Ishikawa (cell line): Measurements from ENCODE around the gene RTKN.

Experiments used
- CEBPB ChIP-seq: IDR thresholded peaks from 2 replicates; pipeline ENCODE4 v1.6.1; 2012
- CREB1 ChIP-seq: IDR thresholded peaks from 2 replicates; pipeline ENCODE4 v1.6.1; 2012; ENCODE audit warnings: low read depth
- EGR1 ChIP-seq: IDR thresholded peaks from 2 replicates; pipeline ENCODE4 v1.6.1; 2012
- EP300 ChIP-seq: IDR thresholded peaks from 2 replicates; pipeline ENCODE4 v1.6.1; 2012; ENCODE audit warnings: borderline replicate concordance
- FOXM1 ChIP-seq: IDR thresholded peaks from 2 replicates; pipeline ENCODE4 v1.6.1; 2012; ENCODE audit warnings: low read depth, borderline replicate concordance
- NFIC ChIP-seq: IDR thresholded peaks from 2 replicates; pipeline ENCODE4 v1.6.1; 2012
- RAD21 ChIP-seq: IDR thresholded peaks from 2 replicates; pipeline ENCODE4 v1.6.1; 2012; ENCODE audit warnings: low read depth
- REST ChIP-seq: IDR thresholded peaks from 2 replicates; pipeline ENCODE4 v1.6.1; 2012; ENCODE audit warnings: low read depth, mild to moderate bottlenecking
- TAF1 ChIP-seq: IDR thresholded peaks from 2 replicates; pipeline ENCODE4 v1.6.1; 2012; ENCODE audit warnings: low read depth, mild to moderate bottlenecking
- TCF12 ChIP-seq: IDR thresholded peaks from 2 replicates; pipeline ENCODE4 v1.6.1; 2012; ENCODE audit warnings: low read depth
- TEAD4 ChIP-seq: IDR thresholded peaks from 2 replicates; pipeline ENCODE4 v1.6.1; 2012
- YY1 ChIP-seq: IDR thresholded peaks from 2 replicates; pipeline ENCODE4 v1.6.1; 2012; ENCODE audit warnings: low read depth
- ZBTB7A ChIP-seq: IDR thresholded peaks from 2 replicates; pipeline ENCODE4 v1.6.1; 2012; ENCODE audit warnings: low read depth
- TF ChIP-seq, protein P1 (sequence below): IDR thresholded peaks from 2 replicates; pipeline ENCODE4 v1.6.1; 2012
- TF ChIP-seq, protein P2 (sequence below): IDR thresholded peaks from 2 replicates; pipeline ENCODE4 v1.6.1; 2012

Gene RTKN

GRCh38 chr2:74424139-74424992, 17.4 kb downstream of the RTKN start:
- TF ChIP-seq, protein P1, sequence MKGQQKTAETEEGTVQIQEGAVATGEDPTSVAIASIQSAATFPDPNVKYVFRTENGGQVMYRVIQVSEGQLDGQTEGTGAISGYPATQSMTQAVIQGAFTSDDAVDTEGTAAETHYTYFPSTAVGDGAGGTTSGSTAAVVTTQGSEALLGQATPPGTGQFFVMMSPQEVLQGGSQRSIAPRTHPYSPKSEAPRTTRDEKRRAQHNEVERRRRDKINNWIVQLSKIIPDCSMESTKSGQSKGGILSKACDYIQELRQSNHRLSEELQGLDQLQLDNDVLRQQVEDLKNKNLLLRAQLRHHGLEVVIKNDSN: no peak
- TF ChIP-seq FOXM1: no peak
- TF ChIP-seq REST: no peak
- TF ChIP-seq TAF1: no peak
- no peak for TF ChIP-seq CEBPB
- no peak for TF ChIP-seq RAD21
- no peak for TF ChIP-seq EP300
- no peak; the same call in 1 of the 2 replicates for TF ChIP-seq TEAD4
- TF ChIP-seq ZBTB7A: no peak
- TF ChIP-seq CREB1: no peak
- TF ChIP-seq, protein P2, sequence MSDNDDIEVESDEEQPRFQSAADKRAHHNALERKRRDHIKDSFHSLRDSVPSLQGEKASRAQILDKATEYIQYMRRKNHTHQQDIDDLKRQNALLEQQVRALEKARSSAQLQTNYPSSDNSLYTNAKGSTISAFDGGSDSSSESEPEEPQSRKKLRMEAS: no peak
- TF ChIP-seq YY1: no peak
- no peak for TF ChIP-seq TCF12
- no peak for TF ChIP-seq EGR1
- TF ChIP-seq NFIC: no peak

DNA sequence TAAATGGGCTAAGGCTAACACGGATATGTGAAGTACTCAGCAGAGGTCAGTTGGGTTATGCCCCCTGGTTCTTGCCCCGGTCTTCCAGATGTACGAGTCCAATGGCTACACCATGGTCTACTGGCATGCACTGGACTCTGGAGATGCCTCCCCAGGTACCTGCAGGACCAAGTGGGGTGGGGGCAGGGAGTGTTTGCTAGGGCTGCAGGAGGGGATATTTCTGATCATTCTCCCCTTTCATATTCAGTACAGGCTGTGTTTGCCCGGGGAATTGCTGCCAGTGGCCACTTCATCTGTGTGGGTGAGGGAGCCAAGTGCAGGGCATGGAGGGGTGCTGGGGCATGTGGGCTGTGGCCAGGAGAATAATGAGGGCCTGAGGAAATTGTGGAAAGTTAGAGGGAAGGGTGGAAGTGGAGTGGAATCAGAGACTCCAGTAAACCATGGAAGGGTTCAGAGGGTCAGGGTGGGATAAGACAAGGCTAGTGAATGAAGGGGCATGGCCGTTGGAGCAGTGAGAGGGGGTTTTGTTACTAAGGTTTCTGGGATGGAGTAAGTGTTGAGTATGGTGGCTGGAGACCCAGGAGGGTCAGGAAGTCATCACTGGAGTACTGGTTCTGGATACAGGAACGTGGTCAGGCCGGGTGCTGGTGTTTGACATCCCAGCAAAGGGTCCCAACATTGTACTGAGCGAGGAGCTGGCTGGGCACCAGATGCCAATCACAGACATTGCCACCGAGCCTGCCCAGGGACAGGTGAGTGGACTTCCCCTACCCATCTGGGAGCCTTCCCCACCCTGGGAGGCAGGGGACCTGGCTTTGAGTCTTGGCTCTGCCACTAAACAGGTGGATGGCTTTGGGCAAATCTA, 18.3 kb downstream of the RTKN start:
- TF ChIP-seq, protein P1: no peak

GRCh38 chr2:74421221-74421870, 20.4 kb downstream of the RTKN start, which contains the start of the genes C2orf81 and WDR54:
C2orf81 (minus strand) TSS chr2:74421619; CDS start chr2:74421560, 59 bp downstream.
WDR54 (plus strand) TSS chr2:74421730; CDS start chr2:74422154, 424 bp downstream.
- TF ChIP-seq TAF1: 0 out of 2 replicates have a peak, but pooled peaks have one; percentile 52
- TF ChIP-seq YY1: 0 out of 2 replicates have a peak, but pooled peaks have one; percentile 46
- TF ChIP-seq FOXM1: no peak
- TF ChIP-seq, protein P2: peak; percentile 96

GRCh38 chr2:74420006-74420405, 21.7 kb downstream of the RTKN start:
- TF ChIP-seq YY1 (no peak), CREB1 (no peak), TCF12 (no peak), NFIC (no peak), EGR1 (no peak)
- TF ChIP-seq, protein P2: no peak

- TF ChIP-seq NFIC (no peak), TEAD4 (no peak), TAF1 (no peak), REST (no peak), CREB1 (no peak), FOXM1 (no peak), EP300 (no peak), TCF12 (no peak), CEBPB (no peak), ZBTB7A (no peak), RAD21 (no peak), YY1 (no peak), EGR1 (no peak)
- TF ChIP-seq, protein P2: no peak
- TF ChIP-seq, protein P1: no peak
Observed at GRCh38 chr2:74419345-74419744, 22.4 kb downstream of the RTKN start.
